GM12865 (cell line): ENCODE measurements around the gene MYO18B.

Experiments
- DNase-seq: peaks from one replicate; pipeline ENCODE4 v3.0.0; 2010; ENCODE audit warnings: low read depth
- H3K4me3 ChIP-seq: 2 replicates; pipeline ENCODE4 v1.5.1; 2011; ENCODE audit warnings: mild to moderate bottlenecking, low read depth, low read length, control low read depth
- TF ChIP-seq, protein P1 (sequence below): IDR thresholded peaks from 2 replicates; pipeline ENCODE4 v1.5.1; 2011; ENCODE audit warnings: low read length, control low read depth, low read depth, inconsistent platforms; ENCODE audit not compliant: insufficient read depth; ENCODE audit errors: missing control alignments

The MYO18B gene

DNA sequence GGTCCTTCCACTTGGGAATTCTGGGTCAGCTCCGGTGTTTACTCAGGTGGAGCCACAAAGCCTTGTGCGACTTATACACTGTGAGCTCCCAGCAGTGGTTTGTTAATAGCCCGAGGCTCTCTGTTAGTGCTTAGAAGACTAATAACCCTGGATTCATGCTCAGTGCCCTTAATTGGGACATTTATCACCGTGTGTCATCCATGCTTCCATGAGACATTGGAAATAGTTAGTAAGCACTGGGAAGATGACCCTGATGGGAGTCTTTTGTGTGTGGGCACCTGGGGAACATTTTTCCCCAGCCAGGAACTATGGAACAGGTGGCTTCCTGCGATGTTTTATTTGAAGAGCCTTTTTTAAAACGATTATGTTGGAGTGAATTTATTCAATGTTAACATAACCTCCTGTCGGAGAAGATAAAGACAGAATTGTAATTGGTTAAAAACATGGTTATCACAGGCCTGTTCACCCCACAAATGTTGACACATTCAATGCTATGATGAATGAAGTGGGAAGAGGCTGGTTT is 188.9 kb downstream of the MYO18B start:
- TF ChIP-seq, protein P1, sequence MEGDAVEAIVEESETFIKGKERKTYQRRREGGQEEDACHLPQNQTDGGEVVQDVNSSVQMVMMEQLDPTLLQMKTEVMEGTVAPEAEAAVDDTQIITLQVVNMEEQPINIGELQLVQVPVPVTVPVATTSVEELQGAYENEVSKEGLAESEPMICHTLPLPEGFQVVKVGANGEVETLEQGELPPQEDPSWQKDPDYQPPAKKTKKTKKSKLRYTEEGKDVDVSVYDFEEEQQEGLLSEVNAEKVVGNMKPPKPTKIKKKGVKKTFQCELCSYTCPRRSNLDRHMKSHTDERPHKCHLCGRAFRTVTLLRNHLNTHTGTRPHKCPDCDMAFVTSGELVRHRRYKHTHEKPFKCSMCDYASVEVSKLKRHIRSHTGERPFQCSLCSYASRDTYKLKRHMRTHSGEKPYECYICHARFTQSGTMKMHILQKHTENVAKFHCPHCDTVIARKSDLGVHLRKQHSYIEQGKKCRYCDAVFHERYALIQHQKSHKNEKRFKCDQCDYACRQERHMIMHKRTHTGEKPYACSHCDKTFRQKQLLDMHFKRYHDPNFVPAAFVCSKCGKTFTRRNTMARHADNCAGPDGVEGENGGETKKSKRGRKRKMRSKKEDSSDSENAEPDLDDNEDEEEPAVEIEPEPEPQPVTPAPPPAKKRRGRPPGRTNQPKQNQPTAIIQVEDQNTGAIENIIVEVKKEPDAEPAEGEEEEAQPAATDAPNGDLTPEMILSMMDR: no peak
- H3K4me3 ChIP-seq: no peak overlapping the region
- DNase-seq: no peak

- TF ChIP-seq, protein P1: no peak
- DNase-seq: no peak
- H3K4me3 ChIP-seq: no peak overlapping the region
Observed at GRCh38 chr22:25933158-25933788, 191.3 kb downstream of the MYO18B start.

- TF ChIP-seq, protein P1: no peak
- DNase-seq: no peak
- H3K4me3 ChIP-seq: no peak overlapping the region
Observed at GRCh38 chr22:25935266-25936058, 193.5 kb downstream of the MYO18B start.

GRCh38 chr22:25938151-25938550 is 196.2 kb downstream of the MYO18B start:
- H3K4me3 ChIP-seq: no peak overlapping the region
- TF ChIP-seq, protein P1: no peak
- no peak for DNase-seq

- no peak overlapping the region for H3K4me3 ChIP-seq
- TF ChIP-seq, protein P1: no peak
Observed at GRCh38 chr22:25939384-25939783, 197.4 kb downstream of the MYO18B start.

GRCh38 chr22:25940479-25940878 is 198.5 kb downstream of the MYO18B start:
- H3K4me3 ChIP-seq: no peak overlapping the region
- TF ChIP-seq, protein P1: no peak
- no peak for DNase-seq

More at GRCh38 chr22:25939384-25939783, 197.4 kb downstream of the MYO18B start:
- no peak for DNase-seq
